ENCODE measurements around the gene C1orf226. TPM values are rescaled to one million over a fixed set of nuclear protein-coding genes. Genes with fewer than 3 reads are reported as not detected.

C1orf226 gene
- total and polyA plus RNA-seq, 2 experiments from 2014 or later = under 0.01 to 0.08 TPM

DNA sequence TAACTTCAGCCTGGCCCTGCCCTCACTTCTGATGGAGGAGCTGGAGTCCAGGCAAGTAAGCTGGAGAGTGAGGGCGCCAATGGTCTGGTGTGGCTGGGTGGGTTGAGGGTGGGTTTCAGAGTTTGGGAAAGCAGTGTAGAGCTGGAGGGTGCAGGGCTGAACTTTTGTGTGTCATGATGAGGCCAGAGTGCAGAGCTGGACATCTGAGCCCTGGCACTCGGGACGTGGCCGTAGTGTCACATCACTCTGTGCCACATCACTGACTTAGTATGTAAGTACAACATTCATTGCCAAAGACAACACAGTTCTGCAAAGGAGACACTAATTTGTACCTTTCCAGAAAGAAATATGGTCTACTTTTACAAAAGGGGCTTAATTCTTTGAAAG is 20.7 kb upstream of the C1orf226 start:
- Histone ChIP-seq H3K27ac (no peak overlapping the region), H3K4me3 (no peak overlapping the region), H3K4me1 (ENCODE audit: insufficient read depth) (no peaks in the 10 kb centered on the region), H3K27me3 (replicated peaks; ENCODE audit: insufficient read depth) (no peaks in the 10 kb centered on the region), H3K4me2 (ENCODE audit: unreplicated experiment) (no peak overlapping the region), H3K79me2 (ENCODE audit: insufficient read depth) (no peaks in the 10 kb centered on the region), H3F3A (ENCODE audit: insufficient read depth) (no peaks in the 10 kb centered on the region), H4K20me1 (ENCODE audit: insufficient read depth) (no peaks in the 10 kb centered on the region), H3K9ac (no peak overlapping the region), H3K9me2 (ENCODE audit: insufficient read depth) (no peaks in the 10 kb centered on the region), H3K9me3 (ENCODE audit: low read depth) (no peaks in the 10 kb centered on the region), H3K36me3 (ENCODE audit: low read depth) (no peaks in the 10 kb centered on the region), H2AFZ (no peak overlapping the region)
- TF ChIP-seq EZH2phosphoT487 (IDR thresholded peaks at IDR 0.05; ENCODE audit: insufficient read depth, low read depth) (no peak), EZH2 (IDR thresholded peaks at IDR 0.05; ENCODE audit: insufficient read depth, poor library complexity, severe bottlenecking) (no peak)
- in situ Hi-C loops (cut with MboI) = loop anchor here (25.0 kb wide), 1 partner anchor 451 kb away; no protein-coding TSS in a partner anchor
- no peak for DNase-seq
- 83 to 88% methylated on average over 4 of the region's 4 CpGs for WGBS, 2 experiments (ENCODE audit: low coverage in 1 of 2, low lambda C conversion rate in 2 of 2, missing lambda C conversion rate in 2 of 2)

DNA sequence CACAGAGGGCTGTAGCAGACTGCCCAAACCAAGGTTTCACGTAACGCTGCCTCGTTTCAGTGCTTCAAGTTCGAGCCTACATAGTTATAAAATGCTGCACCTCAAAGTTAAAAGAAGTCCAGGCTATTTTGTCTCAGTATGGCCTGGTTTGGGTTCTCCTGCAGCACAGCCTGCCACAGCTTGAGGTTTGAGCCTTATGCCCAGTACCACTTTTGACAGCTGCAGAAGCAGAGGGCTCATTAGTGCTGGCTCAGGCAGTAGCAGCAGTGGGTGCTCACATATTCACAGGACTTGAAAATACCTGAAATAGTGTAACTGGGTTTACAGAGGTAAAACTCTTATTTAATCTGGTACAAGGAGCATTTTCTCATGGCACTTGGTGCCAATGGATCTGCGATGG is 20.2 kb upstream of the C1orf226 start:
- TF ChIP-seq EZH2phosphoT487 (IDR thresholded peaks at IDR 0.05; ENCODE audit: insufficient read depth, low read depth) = no peak
- TF ChIP-seq EZH2 (IDR thresholded peaks at IDR 0.05; ENCODE audit: insufficient read depth, poor library complexity, severe bottlenecking) = no peak
- no peak for DNase-seq
- H3K79me2 ChIP-seq (ENCODE audit: insufficient read depth) = no peaks in the 10 kb centered on the region
- H3K36me3 ChIP-seq (ENCODE audit: low read depth) = no peaks in the 10 kb centered on the region
- H3F3A ChIP-seq (ENCODE audit: insufficient read depth) = no peaks in the 10 kb centered on the region
- in situ Hi-C loops (cut with MboI) = loop anchor here (25.0 kb wide), 1 partner anchor 451 kb away; no protein-coding TSS in a partner anchor
- no peaks in the 10 kb centered on the region for H4K20me1 ChIP-seq (ENCODE audit: insufficient read depth)
- no peaks in the 10 kb centered on the region for H3K4me1 ChIP-seq (ENCODE audit: insufficient read depth)
- no peak overlapping the region for H3K27ac ChIP-seq
- no peaks in the 10 kb centered on the region for H3K27me3 ChIP-seq (replicated peaks; ENCODE audit: insufficient read depth)
- no peak overlapping the region for H3K9ac ChIP-seq
- no peaks in the 10 kb centered on the region for H3K9me2 ChIP-seq (ENCODE audit: insufficient read depth)
- H3K4me2 ChIP-seq (ENCODE audit: unreplicated experiment) = no peak overlapping the region
- H3K4me3 ChIP-seq = no peak overlapping the region
- no peak overlapping the region for H2AFZ ChIP-seq
- H3K9me3 ChIP-seq (ENCODE audit: low read depth) = no peaks in the 10 kb centered on the region
- WGBS, 2 experiments (ENCODE audit: low coverage in 1 of 2, low lambda C conversion rate in 2 of 2, missing lambda C conversion rate in 2 of 2) = 68 to 84% methylated on average over 5 of the region's 5 CpGs

DNA sequence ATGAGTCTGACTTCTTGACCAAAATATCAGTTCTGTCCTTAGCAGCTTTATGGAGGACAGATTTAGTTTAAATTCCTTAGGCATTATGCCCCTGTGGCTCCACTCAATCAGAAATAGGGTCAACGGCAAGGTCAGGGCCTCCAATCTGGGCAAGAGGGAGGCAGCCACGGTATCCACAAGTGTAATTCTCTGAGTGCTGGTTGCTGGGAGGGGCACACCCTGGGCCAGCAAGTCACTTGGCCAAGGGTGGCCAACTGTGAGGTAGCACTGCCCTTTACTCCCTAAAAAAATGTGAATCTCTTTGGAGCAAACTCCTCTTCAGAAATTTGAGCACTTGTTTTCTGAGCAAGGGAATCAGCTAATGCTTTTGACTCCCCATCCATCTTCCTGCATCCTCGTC is 17.7 kb upstream of the C1orf226 start:
- H2AFZ ChIP-seq = no peak overlapping the region
- H3K4me2 ChIP-seq (ENCODE audit: unreplicated experiment) = no peak overlapping the region
- H3K27me3 ChIP-seq (replicated peaks; ENCODE audit: insufficient read depth) = no peaks in the 10 kb centered on the region
- no peaks in the 10 kb centered on the region for H3K4me1 ChIP-seq (ENCODE audit: insufficient read depth)
- no peak overlapping the region for H3K4me3 ChIP-seq
- DNase-seq = no peak
- no peaks in the 10 kb centered on the region for H3K9me3 ChIP-seq (ENCODE audit: low read depth)
- no peaks in the 10 kb centered on the region for H3K36me3 ChIP-seq (ENCODE audit: low read depth)
- H3K27ac ChIP-seq = no peak overlapping the region
- no peaks in the 10 kb centered on the region for H3K9me2 ChIP-seq (ENCODE audit: insufficient read depth)
- H4K20me1 ChIP-seq (ENCODE audit: insufficient read depth) = no peaks in the 10 kb centered on the region
- in situ Hi-C loops (cut with MboI) = loop anchor here (25.0 kb wide), 1 partner anchor 448 kb away; no protein-coding TSS in a partner anchor
- no peaks in the 10 kb centered on the region for H3K79me2 ChIP-seq (ENCODE audit: insufficient read depth)
- no peak overlapping the region for H3K9ac ChIP-seq
- 80 to 89% methylated on average over 3 of the region's 3 CpGs for WGBS, 2 experiments (ENCODE audit: low coverage in 1 of 2, low lambda C conversion rate in 2 of 2, missing lambda C conversion rate in 2 of 2)
- TF ChIP-seq EZH2 (IDR thresholded peaks at IDR 0.05; ENCODE audit: insufficient read depth, poor library complexity, severe bottlenecking) = no peak
- TF ChIP-seq EZH2phosphoT487 (IDR thresholded peaks at IDR 0.05; ENCODE audit: insufficient read depth, low read depth) = no peak
- no peaks in the 10 kb centered on the region for H3F3A ChIP-seq (ENCODE audit: insufficient read depth)

DNA sequence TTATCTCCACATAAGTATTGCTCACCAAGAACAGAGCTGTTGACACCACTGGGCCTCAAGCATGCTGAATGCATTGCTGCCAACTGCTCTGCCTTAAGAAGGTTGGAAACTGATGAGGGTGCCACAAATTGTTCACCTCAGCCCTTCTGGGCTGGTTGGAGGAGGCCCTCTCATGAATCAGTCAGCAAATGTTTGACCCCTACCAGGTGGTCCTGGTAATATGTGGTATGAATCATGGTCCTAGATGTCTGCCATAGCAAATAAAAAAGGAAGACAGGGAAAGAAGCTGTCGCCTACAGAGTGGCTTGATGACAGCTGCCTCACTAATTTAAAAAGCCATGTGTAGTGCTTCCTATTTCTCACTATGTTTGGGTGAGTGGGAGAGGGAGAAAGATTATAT is 17.0 kb upstream of the C1orf226 start:
- Histone ChIP-seq H3K79me2 (ENCODE audit: insufficient read depth) (no peaks in the 10 kb centered on the region), H3K4me1 (ENCODE audit: insufficient read depth) (no peaks in the 10 kb centered on the region), H3K4me3 (no peak overlapping the region), H3K9me2 (ENCODE audit: insufficient read depth) (no peaks in the 10 kb centered on the region), H3K9ac (no peak overlapping the region), H3K36me3 (ENCODE audit: low read depth) (no peaks in the 10 kb centered on the region), H3K27me3 (replicated peaks; ENCODE audit: insufficient read depth) (no peaks in the 10 kb centered on the region), H3F3A (ENCODE audit: insufficient read depth) (no peaks in the 10 kb centered on the region), H4K20me1 (ENCODE audit: insufficient read depth) (no peaks in the 10 kb centered on the region), H3K4me2 (ENCODE audit: unreplicated experiment) (no peak overlapping the region), H2AFZ (no peak overlapping the region), H3K9me3 (ENCODE audit: low read depth) (no peaks in the 10 kb centered on the region), H3K27ac (no peak overlapping the region)
- in situ Hi-C loops (cut with MboI) = loop anchor here (25.0 kb wide), 1 partner anchor 448 kb away; no protein-coding TSS in a partner anchor
- DNase-seq = peak; percentile 12
- 73 to 94% methylated on average over 1 of the region's 1 CpG for WGBS, 2 experiments (ENCODE audit: low coverage in 1 of 2, low lambda C conversion rate in 2 of 2, missing lambda C conversion rate in 2 of 2)
- TF ChIP-seq EZH2 (IDR thresholded peaks at IDR 0.05; ENCODE audit: insufficient read depth, poor library complexity, severe bottlenecking) = no peak
- TF ChIP-seq EZH2phosphoT487 (IDR thresholded peaks at IDR 0.05; ENCODE audit: insufficient read depth, low read depth) = no peak

Data from GM23248 (cell line).